H1 (cell line): Measurements from ENCODE around the gene ARL5A. TPM values are rescaled to one million over a fixed set of nuclear protein-coding genes. Genes with fewer than 3 reads are reported as not detected.

ENCODE experiments used
- ASH2L ChIP-seq: fragments of 200-600, 300-600 bp; sonication (generic); IDR thresholded peaks from one replicate; pipeline ENCODE4 v1.7.1; 2017; ENCODE audit warnings: low read length
- BCL11A ChIP-seq, 2 experiments: IDR thresholded peaks; one replicate each; pipeline ENCODE4 v1.6.1; 2011; ENCODE audit warnings: low read depth in 2 of 2, low read length in 2 of 2, mild to moderate bottlenecking in 2 of 2
- CBX8 ChIP-seq: fragments of 300-800, 300-1000 bp; sonication (generic); IDR thresholded peaks from 2 replicates; pipeline ENCODE4 v1.7.1; 2016; ENCODE audit warnings: low read depth, low read length, borderline replicate concordance
- CHD7 ChIP-seq: fragments of 300-600 bp; sonication (generic); IDR thresholded peaks from 2 replicates; pipeline ENCODE4 v1.7.1; 2012; ENCODE audit warnings: low read length, moderate library complexity, mild to moderate bottlenecking, inconsistent platforms; ENCODE audit not compliant: insufficient replicate concordance
- EGR1 ChIP-seq: IDR thresholded peaks from 2 replicates; pipeline ENCODE4 v1.6.1; 2011; ENCODE audit warnings: low read depth, low read length, borderline replicate concordance
- YY1 ChIP-seq: IDR thresholded peaks from 2 replicates; pipeline ENCODE4 v1.6.1; 2011; ENCODE audit warnings: low read depth, mild to moderate bottlenecking, low read length
- polyA plus RNA-seq, 7 experiments: library from polyadenylated mRNA; depleted of rRNA in 3 of 7; stranded (reverse) in 5 of 7; unstranded in 2 of 7; fragments of >200 nt in 5 of 7; fragments of 200-250 nt in 2 of 7; gene quantifications; 1 replicate in 5 of 7; 2 replicates in 1 of 7; 4 replicates in 1 of 7; pipeline versions ENCODE4 v1.2.1 to v1.2.3, GENCODE V29; 2011 to 2013; ENCODE audit warnings: missing spikeins in 2 of 7, mixed read lengths in 2 of 7
- total RNA-seq: library from RNA; stranded (reverse); fragmentation: NEBNext Ultra II Directional; extraction: Animal tissue kit (Norgen Biotek cat#: 25700); gene quantifications from 2 replicates; pipeline ENCODE4 v1.2.1, GENCODE V29; 2021

ARL5A gene
- total and polyA plus RNA-seq, 2 of the 8 experiments (the other 6 are each of a cell fraction or from before 2014, with no cell fraction given) = 12.6 to 86.3 TPM

GRCh38 chr2:151861174-151861573 is 33.0 kb upstream of the ARL5A start (continued):
- TF ChIP-seq CHD7 (no peak), BCL11A (IDR thresholded peaks at IDR 0.05; ENCODE audit: low read depth in 2 of 2, low read length in 2 of 2) (no peak), CBX8 (no peak), EGR1 (no peak), ASH2L (no peak), YY1 (no peak)
- TF ChIP-seq, all 59 proteins: peak for 0
